Mucosa of gallbladder (tissue), 1 donor: Measurements from ENCODE around the gene POLR1D. TPM values are rescaled to one million over a fixed set of nuclear protein-coding genes. Genes with fewer than 3 reads are reported as not detected.
"Not testable (repeated sequence)": the region's sequence is repeated elsewhere in the genome, so short reads cannot be mapped to it uniquely, and the experiment has no call there.

Experiments
- DNase-seq: peaks from one replicate; pipeline ENCODE4 v3.0.0-alpha.2; 2020; ENCODE audit warnings: low spot score
- total RNA-seq: library from RNA; stranded (reverse); gene quantifications from one replicate; pipeline ENCODE4 v1.2.1, GENCODE V29; 2021
- donor health status: DM: no; HTN: no; CAD: no.

POLR1D gene
- total RNA-seq, 1 donor from 2014 or later, result 153 TPM

- no peak for DNase-seq
These were observed 3.8 kb upstream of the POLR1D start for GRCh38 chr13:27617881-27618321.

DNA sequence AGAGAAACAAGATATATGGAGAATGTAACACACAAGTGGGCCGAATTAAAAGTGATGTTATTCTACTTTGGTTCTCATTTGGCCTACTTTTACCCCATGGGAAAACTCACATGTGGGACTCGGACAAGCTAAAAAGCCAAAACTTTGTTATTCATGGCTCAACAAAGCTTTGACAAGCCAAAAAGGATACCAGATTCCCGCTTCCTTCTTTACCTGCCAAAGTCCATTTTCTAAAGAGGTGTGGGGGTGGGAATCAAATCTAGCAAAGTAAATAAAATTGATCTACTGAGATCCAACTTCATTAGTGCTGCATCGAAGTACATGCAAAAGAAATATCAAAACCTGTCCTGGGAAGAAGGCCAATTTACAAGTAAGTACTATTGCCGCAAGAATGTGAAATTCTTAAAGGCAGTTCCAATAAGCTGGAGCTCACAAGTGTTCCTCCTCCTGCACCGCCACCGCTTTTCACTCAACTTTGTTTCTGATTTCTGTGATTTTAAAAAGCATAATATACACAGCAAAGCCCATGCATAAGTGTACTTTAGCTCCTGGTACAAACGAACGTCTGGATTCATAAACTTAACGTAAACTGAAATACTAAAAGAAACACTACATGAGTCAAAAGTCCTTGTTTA is 2.5 kb upstream of the POLR1D start:
- peak; percentile 12 for DNase-seq

DNA sequence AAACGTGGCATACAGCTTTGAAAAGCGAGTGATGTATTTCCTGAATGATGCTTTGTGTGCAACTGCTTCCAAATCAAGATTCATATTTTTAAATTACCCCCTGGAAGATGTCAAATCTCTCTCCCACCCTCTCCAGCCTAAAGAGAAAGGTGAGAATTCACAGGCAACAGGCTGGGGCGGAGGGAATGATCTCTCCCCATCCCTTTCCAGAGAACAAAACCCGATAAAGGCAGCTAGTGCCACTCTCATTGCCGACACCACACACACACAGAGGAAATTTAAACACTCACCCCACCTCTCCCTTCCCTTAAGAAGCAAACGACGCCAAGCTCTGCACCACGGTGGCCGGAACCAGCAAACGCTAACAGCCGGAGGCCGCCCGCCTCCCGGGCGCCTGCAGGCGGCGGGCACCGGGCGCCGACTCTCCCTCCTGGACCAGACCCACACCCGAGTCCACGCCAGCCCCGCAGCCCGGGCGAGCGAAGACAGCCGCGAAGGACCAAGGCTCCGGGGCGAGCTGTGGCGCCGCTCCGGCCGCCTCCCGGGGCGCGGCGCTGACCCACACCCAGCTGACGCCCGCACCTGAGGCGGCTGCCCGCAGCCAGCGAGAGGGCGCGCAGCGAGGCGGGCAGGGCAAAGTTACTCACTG is 1.8 kb upstream of the POLR1D start:
- DNase-seq, result no peak

DNA sequence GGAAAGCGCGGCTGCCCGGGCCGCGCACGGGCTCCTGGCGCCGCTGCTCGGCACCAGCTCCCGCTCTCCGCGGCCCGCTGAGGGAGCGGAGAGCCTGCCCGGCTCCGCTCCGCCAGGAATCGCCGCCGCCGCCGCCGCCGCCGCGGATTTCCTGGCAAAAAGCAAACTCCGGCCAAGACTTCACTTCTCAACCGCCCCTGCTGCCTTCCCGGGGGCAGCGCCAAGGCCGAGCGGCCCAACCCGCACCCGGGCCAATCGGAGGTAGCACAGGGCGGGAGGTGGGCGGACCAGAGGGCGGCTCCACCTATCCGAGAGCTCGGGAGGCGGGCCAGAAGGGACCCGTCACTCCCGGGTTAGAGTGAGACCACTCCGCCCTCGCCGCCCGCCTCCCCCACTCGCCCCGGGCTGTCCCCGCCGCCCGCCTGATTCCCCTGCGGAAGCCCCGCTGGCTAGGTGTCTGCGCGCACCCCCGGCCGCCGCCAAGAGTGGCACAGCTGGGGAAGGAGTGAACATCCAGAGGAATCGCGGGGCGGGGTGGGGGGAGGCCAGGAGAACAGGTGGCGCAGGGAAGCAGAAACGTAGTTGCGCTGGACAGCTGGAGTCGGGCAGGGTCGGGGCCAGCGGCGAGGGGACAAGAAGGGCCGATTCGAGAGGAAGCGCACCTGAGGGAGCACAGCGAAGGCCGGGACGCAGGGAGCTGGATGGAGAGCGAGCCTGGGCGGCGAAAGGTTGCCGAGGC is 1.1 kb upstream of the POLR1D start, which contains the start of gene LNX2:
TSS of gene LNX2 (minus strand) at position 153 of the 739 bp plus-strand sequence. CDS start 38,826 bp downstream, outside the sequence.
- DNase-seq, result peak; percentile 98

DNA sequence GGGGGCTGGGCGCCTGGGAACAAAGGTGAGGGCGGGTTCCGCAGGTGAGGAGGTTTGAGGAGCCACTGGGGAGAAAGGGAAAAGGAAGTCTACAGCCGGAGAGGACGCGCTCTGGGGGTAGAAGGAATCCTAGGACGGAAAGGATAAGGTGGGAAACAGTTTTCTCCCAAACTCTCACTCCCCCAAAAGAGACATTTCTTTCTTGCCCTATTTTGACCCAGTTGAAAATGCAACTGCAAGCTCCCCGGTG is 651 bp upstream of the POLR1D start:
- peak; percentile 36 for DNase-seq

DNA sequence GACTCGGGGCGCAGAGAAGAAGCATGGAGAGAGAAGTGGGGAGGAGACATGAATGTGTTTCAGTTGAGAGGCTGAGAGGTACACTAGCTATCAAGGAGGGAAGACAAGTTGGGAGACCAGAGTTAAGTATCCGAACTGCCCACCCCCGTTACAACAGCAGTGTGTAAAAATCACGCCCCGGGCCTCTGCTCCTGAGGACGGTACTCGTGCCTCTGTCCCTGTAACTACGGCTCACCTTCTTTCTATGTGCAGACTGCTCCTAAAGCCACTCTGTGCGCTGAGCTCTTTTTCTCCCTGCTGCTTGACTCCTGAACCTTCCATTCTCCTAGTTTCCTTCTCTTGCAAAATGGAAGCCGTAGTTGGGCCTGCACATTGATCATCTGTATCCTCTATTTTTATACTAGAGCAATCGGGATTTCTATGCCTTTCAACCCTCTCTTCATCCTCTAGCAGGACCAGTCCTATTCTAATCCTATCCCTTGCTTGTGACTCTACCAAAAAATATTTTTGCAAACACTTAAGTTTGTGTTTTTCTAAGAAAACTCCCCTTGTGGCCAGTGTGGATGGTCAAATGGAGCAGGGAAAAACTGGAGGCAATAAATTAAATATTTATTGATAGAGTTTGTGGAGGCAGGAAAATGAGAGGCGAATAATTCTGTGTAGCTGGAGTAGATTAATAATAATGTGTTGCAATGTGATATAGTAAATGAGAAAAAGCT is 569 bp downstream of the POLR1D start:
- DNase-seq, result no peak

DNA sequence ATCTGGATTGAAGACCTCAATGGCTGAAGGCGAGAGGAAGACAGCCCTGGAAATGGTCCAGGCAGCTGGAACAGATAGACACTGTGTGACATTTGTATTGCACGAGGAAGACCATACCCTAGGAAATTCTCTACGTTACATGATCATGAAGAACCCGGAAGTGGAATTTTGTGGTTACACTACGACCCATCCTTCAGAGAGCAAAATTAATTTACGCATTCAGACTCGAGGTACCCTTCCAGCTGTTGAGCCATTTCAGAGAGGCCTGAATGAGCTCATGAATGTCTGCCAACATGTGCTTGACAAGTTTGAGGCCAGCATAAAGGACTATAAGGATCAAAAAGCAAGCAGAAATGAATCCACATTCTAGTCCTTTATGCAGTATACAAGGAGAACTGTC is 1.2 kb downstream of the POLR1D start:
- DNase-seq, result no peak

GRCh38 chr13:27624071-27624470 is 2.4 kb downstream of the POLR1D start:
- no peak for DNase-seq

GRCh38 chr13:27625839-27626238 is 4.1 kb downstream of the POLR1D start:
- DNase-seq, result no peak

GRCh38 chr13:27627380-27627779 is 5.7 kb downstream of the POLR1D start:
- no peak for DNase-seq

- no peak for DNase-seq
These were observed 6.4 kb downstream of the POLR1D start for GRCh38 chr13:27628081-27628480.

DNA sequence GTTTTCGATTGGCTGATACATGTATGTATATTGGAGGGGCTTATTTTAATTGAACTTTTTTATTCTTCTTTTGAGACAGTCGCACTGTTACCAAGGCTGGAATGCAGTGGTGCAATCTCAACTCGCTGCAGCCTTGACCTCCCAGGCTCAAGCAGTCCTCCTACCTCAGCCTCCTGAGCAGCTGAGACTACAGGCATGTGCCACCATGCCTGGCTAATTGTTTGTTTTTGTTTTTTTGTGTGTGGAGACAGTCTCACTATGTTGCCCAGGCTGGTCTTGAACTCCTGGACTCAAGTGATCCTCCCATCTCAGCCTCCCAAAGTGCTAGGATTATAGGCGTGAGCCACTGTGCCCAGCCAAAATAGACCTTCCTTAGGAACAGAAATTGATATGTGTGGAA is 7.1 kb downstream of the POLR1D start:
- DNase-seq, result not testable (repeated sequence)

DNA sequence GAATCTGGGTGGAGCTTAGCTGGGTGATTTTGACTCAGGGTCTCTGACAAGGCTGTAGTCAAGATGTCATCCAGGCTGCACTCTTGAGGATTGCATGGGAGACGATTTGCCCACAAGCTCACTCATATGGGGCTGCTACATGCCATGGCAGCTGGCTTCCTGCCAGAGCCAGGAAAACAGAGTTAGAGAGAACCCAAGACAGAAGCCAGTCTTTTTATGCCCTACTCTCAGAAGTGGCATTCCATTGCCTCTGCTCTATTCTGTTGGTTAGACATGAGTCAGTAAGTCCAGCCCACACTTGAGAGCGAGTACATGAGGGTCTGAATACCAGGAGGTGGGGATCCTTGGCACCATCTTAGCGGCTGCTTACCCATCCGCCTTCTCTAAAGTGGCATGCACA is 9.5 kb downstream of the POLR1D start:
- no peak for DNase-seq

DNA sequence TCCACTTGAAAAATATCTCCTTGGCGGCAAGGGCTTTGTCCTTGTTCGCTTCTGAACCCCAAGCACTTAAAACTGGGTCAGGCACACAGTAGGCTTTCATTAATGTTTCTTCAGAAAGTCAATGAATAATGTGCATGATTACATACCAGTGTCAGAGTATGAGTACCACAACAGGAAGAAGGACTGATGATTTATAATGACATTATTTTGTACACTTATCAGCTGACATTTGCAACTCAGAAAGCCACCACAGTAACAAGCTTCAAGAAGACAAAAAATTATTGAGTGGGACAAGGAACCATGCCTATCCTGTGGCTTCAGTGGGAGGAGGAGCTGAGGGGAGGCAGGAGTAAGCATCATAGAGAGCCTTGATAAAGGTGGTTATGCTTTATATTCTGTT is 10.0 kb downstream of the POLR1D start:
- DNase-seq, result no peak

DNA sequence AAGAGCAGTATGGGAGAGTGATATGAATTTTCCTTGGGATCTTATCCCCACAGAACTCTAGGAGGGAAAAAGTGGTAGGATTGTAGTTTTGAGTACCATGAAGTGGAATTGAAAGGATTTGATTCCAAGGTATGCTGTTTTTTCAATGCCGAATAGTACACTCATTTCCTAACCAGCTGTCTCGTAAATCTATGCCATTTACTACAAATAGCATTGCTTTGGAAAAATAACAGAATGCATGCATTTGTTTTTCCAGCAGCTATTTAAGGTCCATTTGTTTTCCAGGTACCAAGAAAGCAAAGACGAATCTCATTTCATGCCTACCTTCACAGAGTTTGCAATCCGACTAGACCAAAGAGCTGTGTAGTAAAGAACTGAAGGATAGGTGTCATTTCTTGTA is 10.5 kb downstream of the POLR1D start:
- DNase-seq, result no peak

- no peak for DNase-seq
These were observed 11.0 kb downstream of the POLR1D start for GRCh38 chr13:27632648-27633047.

DNA sequence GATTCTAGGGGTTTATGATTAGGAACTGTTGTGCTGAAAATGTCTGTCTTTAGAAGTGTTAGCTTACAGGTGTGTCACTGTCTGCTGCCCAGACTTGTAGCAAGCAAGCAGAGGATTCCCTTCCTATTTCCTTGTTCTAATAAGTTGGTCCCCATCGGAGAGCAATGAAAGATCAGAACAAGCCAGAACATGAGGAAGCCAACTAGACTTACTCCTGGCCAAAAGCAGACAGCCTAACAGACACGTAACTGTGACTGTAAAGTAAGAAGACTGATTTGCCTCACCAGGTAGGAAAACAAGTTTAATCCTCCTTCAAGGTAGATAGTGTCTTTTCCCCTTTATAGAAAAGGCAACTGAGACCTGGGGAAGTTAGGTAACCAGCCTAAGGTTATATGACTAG is 12.5 kb downstream of the POLR1D start:
- DNase-seq, result no peak

- DNase-seq, result no peak
These were observed 13.1 kb downstream of the POLR1D start for GRCh38 chr13:27634791-27635190.

DNA sequence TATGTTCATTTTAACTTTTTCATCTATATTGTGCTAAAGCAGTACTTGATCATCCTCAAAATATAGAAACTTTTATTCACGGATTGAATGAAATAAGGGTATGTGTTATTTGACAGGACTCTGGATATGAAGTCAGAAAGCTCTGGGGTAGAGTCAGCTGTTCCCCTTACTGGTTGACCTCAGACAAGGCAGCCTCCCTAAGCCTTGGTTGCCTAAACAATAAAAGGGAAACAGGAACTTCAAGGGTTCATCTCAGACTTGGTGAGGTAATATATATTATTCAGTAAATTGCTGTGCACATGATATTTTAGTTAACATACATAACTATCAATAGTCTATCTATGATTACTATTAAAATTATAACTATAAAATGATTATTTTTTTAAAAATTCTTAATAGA is 13.6 kb downstream of the POLR1D start:
- DNase-seq, result no peak

- no peak for DNase-seq
These were observed 15.0 kb downstream of the POLR1D start for GRCh38 chr13:27636589-27637288.

GRCh38 chr13:27637289-27637626 is 15.6 kb downstream of the POLR1D start:
- DNase-seq, result no peak

DNA sequence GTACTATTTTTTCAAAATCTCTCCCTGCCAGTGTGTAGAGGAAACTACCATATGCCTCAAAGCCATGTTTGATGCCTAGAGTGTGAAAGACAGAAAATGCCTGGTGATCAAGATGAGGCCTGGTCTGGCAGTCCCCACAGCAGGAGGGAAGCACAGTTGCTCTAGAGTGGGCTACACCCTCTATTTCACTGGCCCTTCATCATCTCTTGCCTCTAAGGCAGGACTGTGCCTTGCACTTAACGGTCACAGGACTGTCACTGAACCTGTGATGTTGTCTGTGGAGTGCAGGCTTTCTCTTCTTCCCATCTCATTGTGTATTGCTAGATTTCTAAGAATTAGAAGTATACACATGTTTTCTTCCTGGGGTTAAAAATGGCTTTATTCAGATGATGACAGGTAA is 16.3 kb downstream of the POLR1D start:
- DNase-seq, result no peak
